ENCODE measurements around the gene PCK2. TPM values are rescaled to one million over a fixed set of nuclear protein-coding genes. Genes with fewer than 3 reads are reported as not detected.

PCK2 gene
- total RNA-seq, 1 donor from 2014 or later, result 18.7 TPM

- H3K4me1 ChIP-seq, result no peaks in the 10 kb centered on the region
- H3K36me3 ChIP-seq, result no peaks in the 10 kb centered on the region
- intact Hi-C loops (cut with DNase I), result no loop called here
- no peak overlapping the region for H3K4me3 ChIP-seq
- H3K9me3 ChIP-seq, result no peaks in the 10 kb centered on the region
- TF ChIP-seq CTCF (IDR thresholded peaks at IDR 0.05) (no peak), POLR2A (IDR thresholded peaks at IDR 0.05) (no peak), POLR2AphosphoS5 (IDR thresholded peaks at IDR 0.05; ENCODE audit: insufficient read depth in 1 of 2, low read depth in 1 of 2) (no peak)
- DNase-seq (ENCODE audit: extremely low spot score in 2 of 2), result no peak
- H3K27ac ChIP-seq, result no peak overlapping the region
- no peaks in the 10 kb centered on the region for H3K27me3 ChIP-seq
Observed at GRCh38 chr14:24106672-24107271, 12.7 kb downstream of the PCK2 start.

- H3K4me3 ChIP-seq, result no peak overlapping the region
- H3K9me3 ChIP-seq, result no peaks in the 10 kb centered on the region
- intact Hi-C loops (cut with DNase I), result no loop called here
- H3K27ac ChIP-seq, result no peak overlapping the region
- peaks cover 3% of the 10 kb centered on the region for H3K4me1 ChIP-seq
- TF ChIP-seq POLR2A (IDR thresholded peaks at IDR 0.05) (no peak), CTCF (IDR thresholded peaks at IDR 0.05) (no peak), POLR2AphosphoS5 (IDR thresholded peaks at IDR 0.05; ENCODE audit: insufficient read depth in 1 of 2, low read depth in 1 of 2) (no peak)
- no peaks in the 10 kb centered on the region for H3K36me3 ChIP-seq
- no peaks in the 10 kb centered on the region for H3K27me3 ChIP-seq
- no peak for DNase-seq (ENCODE audit: extremely low spot score in 2 of 2)
Observed at GRCh38 chr14:24108336-24108874, 14.3 kb downstream of the PCK2 start.

- Histone ChIP-seq H3K36me3 (no peaks in the 10 kb centered on the region), H3K27ac (no peak overlapping the region), H3K4me1 (peaks cover 6% of the 10 kb centered on the region), H3K9me3 (no peaks in the 10 kb centered on the region), H3K27me3 (no peaks in the 10 kb centered on the region), H3K4me3 (no peak overlapping the region)
- intact Hi-C loops (cut with DNase I), result no loop called here
- DNase-seq (ENCODE audit: extremely low spot score in 2 of 2), result no peak
- TF ChIP-seq CTCF (IDR thresholded peaks at IDR 0.05) (no peak), POLR2A (IDR thresholded peaks at IDR 0.05) (no peak), POLR2AphosphoS5 (IDR thresholded peaks at IDR 0.05; ENCODE audit: insufficient read depth in 1 of 2, low read depth in 1 of 2) (no peak)
Observed at GRCh38 chr14:24110060-24110459, 15.9 kb downstream of the PCK2 start.

- Histone ChIP-seq H3K4me3 (no peak overlapping the region), H3K27ac (no peak overlapping the region), H3K27me3 (no peaks in the 10 kb centered on the region), H3K4me1 (peaks cover 10% of the 10 kb centered on the region), H3K9me3 (no peaks in the 10 kb centered on the region), H3K36me3 (no peaks in the 10 kb centered on the region)
- intact Hi-C loops (cut with DNase I), result no loop called here
- no peak for DNase-seq (ENCODE audit: extremely low spot score in 2 of 2)
- no peak for TF ChIP-seq POLR2A (IDR thresholded peaks at IDR 0.05)
- TF ChIP-seq CTCF (IDR thresholded peaks at IDR 0.05), result no peak
- no peak for TF ChIP-seq POLR2AphosphoS5 (IDR thresholded peaks at IDR 0.05; ENCODE audit: insufficient read depth in 1 of 2, low read depth in 1 of 2)
Observed at GRCh38 chr14:24110523-24110922, 16.4 kb downstream of the PCK2 start.

GRCh38 chr14:24113379-24113800 is 19.3 kb downstream of the PCK2 start:
- no peaks in the 10 kb centered on the region for H3K27me3 ChIP-seq
- no peak for DNase-seq (ENCODE audit: extremely low spot score in 2 of 2)
- peak overlapping the region; percentile 84 to 86 for H3K4me3 ChIP-seq
- TF ChIP-seq POLR2AphosphoS5 (IDR thresholded peaks at IDR 0.05; ENCODE audit: insufficient read depth in 1 of 2, low read depth in 1 of 2), result no peak
- TF ChIP-seq POLR2A (IDR thresholded peaks at IDR 0.05), result no peak
- TF ChIP-seq CTCF (IDR thresholded peaks at IDR 0.05), result no peak
- no peaks in the 10 kb centered on the region for H3K9me3 ChIP-seq
- peaks cover 0 to 17% of the 10 kb centered on the region in 2 donors for H3K36me3 ChIP-seq
- intact Hi-C loops (cut with DNase I), result no loop called here
- H3K27ac ChIP-seq, result peak overlapping the region; percentile 98
- H3K4me1 ChIP-seq, result peaks cover 26% of the 10 kb centered on the region

Measured in vagina (tissue), 2 donors.